HG02642 (cell line): Measurements from ENCODE around the gene EFHC1.
"Not testable (repeated sequence)": the region's sequence is repeated elsewhere in the genome, so short reads cannot be mapped to it uniquely, and the experiment has no call there.

Experiments
- ATAC-seq: cut with Tn5 transposase; IDR thresholded peaks from one replicate; pipeline ENCODE4 v1.9.1; 2021; ENCODE audit warnings: mild to moderate bottlenecking; ENCODE audit not compliant: unreplicated experiment, poor library complexity

Gene EFHC1

GRCh38 chr6:52419809-52420667 lies at the start of gene EFHC1:
EFHC1 (plus strand) TSS chr6:52420342; CDS start chr6:52420411, 69 bp downstream.
- ATAC-seq: peak; percentile 94

GRCh38 chr6:52371656-52372191 lies 48.4 kb upstream of the EFHC1 start:
- no peak for ATAC-seq

- no peak for ATAC-seq
Measured at GRCh38 chr6:52373151-52373690, 46.9 kb upstream of the EFHC1 start.

- ATAC-seq: no peak
Measured at GRCh38 chr6:52374247-52374646, 45.9 kb upstream of the EFHC1 start.

GRCh38 chr6:52375780-52376556 lies 44.2 kb upstream of the EFHC1 start:
- ATAC-seq: no peak

- no peak for ATAC-seq
Measured at GRCh38 chr6:52376763-52377162, 43.4 kb upstream of the EFHC1 start.

- no peak for ATAC-seq
Measured at GRCh38 chr6:52377538-52378221, 42.5 kb upstream of the EFHC1 start.

- ATAC-seq: no peak
Measured at GRCh38 chr6:52381249-52381648, 38.9 kb upstream of the EFHC1 start.

- ATAC-seq: no peak
Measured at GRCh38 chr6:52384145-52384766, 35.9 kb upstream of the EFHC1 start.

GRCh38 chr6:52385074-52385473 lies 35.1 kb upstream of the EFHC1 start:
- no peak for ATAC-seq

GRCh38 chr6:52388119-52388518 lies 32.0 kb upstream of the EFHC1 start:
- ATAC-seq: not testable (repeated sequence)

GRCh38 chr6:52388790-52389189 lies 31.4 kb upstream of the EFHC1 start:
- ATAC-seq: no peak

- no peak for ATAC-seq
Measured at GRCh38 chr6:52389264-52389625, 30.9 kb upstream of the EFHC1 start.

GRCh38 chr6:52389626-52390360 lies 30.3 kb upstream of the EFHC1 start:
- ATAC-seq: peak; percentile 70

GRCh38 chr6:52390361-52390727 lies 29.8 kb upstream of the EFHC1 start:
- ATAC-seq: peak; percentile 49

- ATAC-seq: no peak
Measured at GRCh38 chr6:52391599-52391998, 28.5 kb upstream of the EFHC1 start.

GRCh38 chr6:52392944-52393343 lies 27.2 kb upstream of the EFHC1 start:
- no peak for ATAC-seq

GRCh38 chr6:52393780-52394179 lies 26.4 kb upstream of the EFHC1 start:
- no peak for ATAC-seq

GRCh38 chr6:52394251-52394666 lies 25.9 kb upstream of the EFHC1 start:
- peak; percentile 55 for ATAC-seq
